IMR-90 (cell line): ENCODE measurements around the gene NES. TPM values are rescaled to one million over a fixed set of nuclear protein-coding genes. Genes with fewer than 3 reads are reported as not detected.

Experiments used
- ATAC-seq: fragments of 200-7000 bp; cut with Tn5 transposase; 2 replicates; pipeline ENCODE4 v1.9.1; 2020; ENCODE audit warnings: low read depth, mild to moderate bottlenecking, moderate library complexity
- BruUV-seq: library from RNA; stranded (reverse); fragments of 400-500 nt; replicated peaks from 2 replicates; lab custom pipeline; 2021; lab: Mats Ljungman, UMichigan
- CTCF ChIA-PET: fragments of 300-600 bp; formaldehyde crosslinking; extraction: SDS; loops from one replicate; lab custom pipeline; 2021; ENCODE audit warnings: antibody characterized with exemption; lab: Yijun Ruan, JAX
- POLR2A ChIA-PET: fragments of 300-600 bp; sonication (Branson Sonifier 250); formaldehyde crosslinking; loops from one replicate; lab custom pipeline; 2022; ENCODE audit warnings: antibody characterized with exemption; ENCODE audit not compliant: unreplicated experiment; lab: Charles Lee
- DNase-seq: peaks from one replicate; pipeline ENCODE4 v3.0.0; 2013
- H2AFZ ChIP-seq: replicated peaks from 2 replicates; pipeline ENCODE3; 2013; ENCODE audit warnings: low read length, mild to moderate bottlenecking; ENCODE audit not compliant: poor library complexity
- H2AK5ac ChIP-seq: 2 replicates; pipeline ENCODE4 v1.6.1; 2013; ENCODE audit warnings: low read depth, low read length, inconsistent platforms
- H2AK9ac ChIP-seq: replicated peaks from 2 replicates; pipeline ENCODE3; 2013; ENCODE audit warnings: mild to moderate bottlenecking, low read depth, low read length, moderate library complexity; ENCODE audit not compliant: poor library complexity
- H2BK120ac ChIP-seq: 2 replicates; pipeline ENCODE4 v1.6.1; 2013; ENCODE audit warnings: low read depth, low read length, inconsistent platforms
- H2BK15ac ChIP-seq: 3 replicates; pipeline ENCODE4 v1.6.1; 2013; ENCODE audit warnings: low read depth, low read length, inconsistent platforms
- H2BK20ac ChIP-seq: 2 replicates; pipeline ENCODE4 v1.6.1; 2013; ENCODE audit warnings: low read depth, mild to moderate bottlenecking, inconsistent platforms, low read length, moderate library complexity
- H2BK5ac ChIP-seq: 2 replicates; pipeline ENCODE4 v1.6.1; 2013; ENCODE audit warnings: mild to moderate bottlenecking, low read depth, low read length, inconsistent platforms; ENCODE audit not compliant: poor library complexity, severe bottlenecking
- H3K14ac ChIP-seq: replicated peaks from 2 replicates; pipeline ENCODE4 v1.6.1; 2013; ENCODE audit warnings: low read depth, low read length, inconsistent platforms
- H3K18ac ChIP-seq: 2 replicates; pipeline ENCODE4 v1.6.1; 2013; ENCODE audit warnings: low read depth, low read length, control low read depth
- H3K23ac ChIP-seq: 2 replicates; pipeline ENCODE4 v1.6.1; 2013; ENCODE audit warnings: low read depth, low read length, inconsistent platforms
- H3K27ac ChIP-seq: 2 replicates; pipeline ENCODE4 v1.5.1; 2013; ENCODE audit warnings: mild to moderate bottlenecking, control low read depth, low read length; ENCODE audit not compliant: insufficient read depth
- H3K27me3 ChIP-seq: 2 replicates; pipeline ENCODE4 v1.6.1; 2013; ENCODE audit warnings: low read length; ENCODE audit not compliant: control insufficient read depth, insufficient read depth
- H3K36me3 ChIP-seq: 2 replicates; pipeline ENCODE4 v1.6.1; 2013; ENCODE audit warnings: low read length, mixed read lengths; ENCODE audit not compliant: control insufficient read depth, insufficient read depth
- H3K4ac ChIP-seq: 2 replicates; pipeline ENCODE4 v1.6.1; 2013; ENCODE audit warnings: low read depth, low read length, inconsistent platforms
- H3K4me1 ChIP-seq: 2 replicates; pipeline ENCODE4 v1.6.1; 2013; ENCODE audit warnings: low read length, mixed read lengths; ENCODE audit not compliant: control insufficient read depth, insufficient read depth
- H3K4me2 ChIP-seq: 2 replicates; pipeline ENCODE4 v1.6.1; 2013; ENCODE audit warnings: low read depth, mild to moderate bottlenecking, control low read depth, low read length, moderate library complexity
- H3K4me3 ChIP-seq: 2 replicates; pipeline ENCODE4 v1.5.1; 2013; ENCODE audit warnings: low read depth, mild to moderate bottlenecking, control low read depth, low read length, moderate library complexity; ENCODE audit not compliant: insufficient read depth
- H3K56ac ChIP-seq: 2 replicates; pipeline ENCODE4 v1.6.1; 2013; ENCODE audit warnings: low read length, inconsistent platforms; ENCODE audit not compliant: insufficient read depth; ENCODE audit errors: extremely low read depth
- H3K79me1 ChIP-seq, 2 experiments: 2 replicates each; pipeline ENCODE4 v1.6.1; 2013; ENCODE audit warnings: low read length in 2 of 2, inconsistent platforms in 1 of 2, low read depth in 1 of 2
- H3K9ac ChIP-seq: 2 replicates; pipeline ENCODE4 v1.6.1; 2013; ENCODE audit warnings: low read depth, low read length, control low read depth
- H3K9me1 ChIP-seq: 2 replicates; pipeline ENCODE4 v1.6.1; 2013; ENCODE audit warnings: low read length, inconsistent platforms; ENCODE audit not compliant: insufficient read depth
- H3K9me3 ChIP-seq: 2 replicates; pipeline ENCODE4 v1.6.1; 2013; ENCODE audit warnings: low read length; ENCODE audit not compliant: control insufficient read depth, insufficient read depth
- H4K20me1 ChIP-seq: 2 replicates; pipeline ENCODE4 v1.6.1; 2013; ENCODE audit warnings: low read length, inconsistent platforms; ENCODE audit not compliant: insufficient read depth
- H4K5ac ChIP-seq: 2 replicates; pipeline ENCODE4 v1.6.1; 2013; ENCODE audit warnings: mild to moderate bottlenecking, low read depth, low read length, control low read depth
- H4K8ac ChIP-seq, 2 experiments: 2 replicates each; pipeline ENCODE4 v1.6.1; 2013; ENCODE audit warnings: low read depth in 2 of 2, low read length in 2 of 2, control low read depth in 1 of 2, inconsistent platforms in 1 of 2
- H4K91ac ChIP-seq: 2 replicates; pipeline ENCODE4 v1.6.1; 2013; ENCODE audit warnings: low read depth, low read length, inconsistent platforms; ENCODE audit not compliant: insufficient read depth
- BHLHE40 ChIP-seq: fragments of 150-350 bp; IDR thresholded peaks from 2 replicates; pipeline ENCODE4 v1.6.1; 2016; ENCODE audit warnings: mild to moderate bottlenecking, low read depth, low read length
- CEBPB ChIP-seq: IDR thresholded peaks from 2 replicates; pipeline ENCODE4 v1.6.1; 2012; ENCODE audit warnings: low read depth, low read length, improper control_type of control experiment
- CHD1 ChIP-seq: IDR thresholded peaks from 2 replicates; pipeline ENCODE4 v1.6.1; 2012; ENCODE audit warnings: low read depth, low read length, improper control_type of control experiment
- FOS ChIP-seq: fragments of 150-350 bp; IDR thresholded peaks from 2 replicates; pipeline ENCODE4 v1.6.1; 2016; ENCODE audit warnings: low read depth, low read length
- MAFK ChIP-seq: IDR thresholded peaks from 2 replicates; pipeline ENCODE4 v1.6.1; 2012; ENCODE audit warnings: low read depth, low read length, improper control_type of control experiment
- MAZ ChIP-seq: IDR thresholded peaks from 2 replicates; pipeline ENCODE4 v1.6.1; 2012; ENCODE audit warnings: low read depth, mild to moderate bottlenecking, low read length, improper control_type of control experiment, moderate library complexity, borderline replicate concordance
- MXI1 ChIP-seq: IDR thresholded peaks from 2 replicates; pipeline ENCODE4 v1.6.1; 2012; ENCODE audit warnings: low read depth, mild to moderate bottlenecking, low read length, moderate library complexity, borderline replicate concordance
- NFE2L2 ChIP-seq: fragments of 150-350 bp; IDR thresholded peaks from 2 replicates; pipeline ENCODE4 v1.6.1; 2016; ENCODE audit warnings: low read depth, mild to moderate bottlenecking, low read length
- POLR2A ChIP-seq: IDR thresholded peaks from 2 replicates; pipeline ENCODE4 v1.6.1; 2012; ENCODE audit warnings: mild to moderate bottlenecking, low read depth, low read length
- RAD21 ChIP-seq: IDR thresholded peaks from 2 replicates; pipeline ENCODE4 v1.6.1; 2012; ENCODE audit warnings: low read length, improper control_type of control experiment
- RCOR1 ChIP-seq: IDR thresholded peaks from 2 replicates; pipeline ENCODE4 v1.6.1; 2012; ENCODE audit warnings: mild to moderate bottlenecking, low read length, improper control_type of control experiment; ENCODE audit not compliant: insufficient replicate concordance
- RFX5 ChIP-seq: IDR thresholded peaks from 2 replicates; pipeline ENCODE4 v1.8.0; 2012; ENCODE audit warnings: low read depth, mild to moderate bottlenecking, low read length, moderate library complexity
- SMC3 ChIP-seq: fragments of 150-350 bp; IDR thresholded peaks from 2 replicates; pipeline ENCODE4 v1.6.1; 2016; ENCODE audit warnings: low read depth, mild to moderate bottlenecking, antibody characterized with exemption, low read length, moderate library complexity
- USF2 ChIP-seq: fragments of 150-350 bp; IDR thresholded peaks from 2 replicates; pipeline ENCODE4 v1.6.1; 2017; ENCODE audit warnings: mild to moderate bottlenecking, antibody characterized with exemption, low read length, low read depth
- WGBS, 2 experiments: methylation state at CpG; one replicate each; pipeline versions ENCODE4 v1.1.5 to v1.1.7; 2013; ENCODE audit warnings: missing lambda C conversion rate in 2 of 2; ENCODE audit not compliant: insufficient read length in 1 of 2; ENCODE audit errors: extremely low coverage in 2 of 2; 5-methylcytosine and 5-hydroxymethylcytosine counted together
- dilution Hi-C: fragments of 300-500 bp; cut with HindIII; formaldehyde crosslinking; loops from one replicate; pipeline ENCODE4 v1.14.3; 2018; ENCODE audit warnings: low sequenced_read_pairs; ENCODE audit not compliant: unreplicated experiment
- in situ Hi-C: fragments of 300-500 bp; cut with MboI; formaldehyde crosslinking; loops from 3 replicates; pipeline ENCODE4 v1.14.3; 2019; ENCODE audit warnings: low sequenced_read_pairs, inconsistent platforms, mixed read lengths
- intact Hi-C: fragments of 100-400 bp; cut with micrococcal nuclease; formaldehyde crosslinking; loops from 2 replicates; pipeline ENCODE4 v1.10.0; 2022
- polyA plus RNA-seq, 3 experiments: library from polyadenylated mRNA; depleted of rRNA; stranded (reverse); fragments of >200 nt; gene quantifications; 2 replicates each; pipeline ENCODE4 v1.2.3, GENCODE V29; 2012; ENCODE audit warnings: low replicate concordance in 1 of 3
- total RNA-seq: library from RNA; depleted of rRNA; stranded (reverse); fragments of >200 nt; gene quantifications from 2 replicates; pipeline ENCODE4 v1.2.3, GENCODE V29; 2012
- TF ChIP-seq, protein P1 (sequence below): conservative IDR thresholded peaks from 2 replicates; pipeline ENCODE4 v1.5.1; 2012; ENCODE audit warnings: mild to moderate bottlenecking, low read depth, low read length, improper control_type of control experiment
- TF ChIP-seq, protein P2 (sequence below): fragments of 150-350 bp; IDR thresholded peaks from 2 replicates; pipeline ENCODE4 v1.6.1; 2016; ENCODE audit warnings: low read depth, mild to moderate bottlenecking, low read length, moderate library complexity, borderline replicate concordance

Gene NES
- total and polyA plus RNA-seq, 2 of the 4 experiments (the other 2 are of a cell fraction), result 25.3 to 40.1 TPM

DNA sequence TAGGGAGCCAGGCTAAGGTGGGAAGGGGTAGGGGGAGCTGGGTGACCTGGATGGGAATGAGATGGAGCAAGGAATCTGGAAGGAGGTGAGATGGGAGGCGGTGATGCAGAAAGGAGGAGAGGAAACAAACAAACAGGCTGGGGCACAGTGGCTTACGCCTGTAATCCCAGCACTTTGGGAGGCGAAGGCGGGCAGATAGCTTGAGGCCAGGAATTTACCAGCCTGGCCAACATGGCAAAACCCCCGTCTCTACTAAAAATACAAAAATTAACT lies 17.4 kb upstream of the NES start:
- no peak for TF ChIP-seq POLR2A
- TF ChIP-seq MAFK, result no peak
- TF ChIP-seq, protein P1, sequence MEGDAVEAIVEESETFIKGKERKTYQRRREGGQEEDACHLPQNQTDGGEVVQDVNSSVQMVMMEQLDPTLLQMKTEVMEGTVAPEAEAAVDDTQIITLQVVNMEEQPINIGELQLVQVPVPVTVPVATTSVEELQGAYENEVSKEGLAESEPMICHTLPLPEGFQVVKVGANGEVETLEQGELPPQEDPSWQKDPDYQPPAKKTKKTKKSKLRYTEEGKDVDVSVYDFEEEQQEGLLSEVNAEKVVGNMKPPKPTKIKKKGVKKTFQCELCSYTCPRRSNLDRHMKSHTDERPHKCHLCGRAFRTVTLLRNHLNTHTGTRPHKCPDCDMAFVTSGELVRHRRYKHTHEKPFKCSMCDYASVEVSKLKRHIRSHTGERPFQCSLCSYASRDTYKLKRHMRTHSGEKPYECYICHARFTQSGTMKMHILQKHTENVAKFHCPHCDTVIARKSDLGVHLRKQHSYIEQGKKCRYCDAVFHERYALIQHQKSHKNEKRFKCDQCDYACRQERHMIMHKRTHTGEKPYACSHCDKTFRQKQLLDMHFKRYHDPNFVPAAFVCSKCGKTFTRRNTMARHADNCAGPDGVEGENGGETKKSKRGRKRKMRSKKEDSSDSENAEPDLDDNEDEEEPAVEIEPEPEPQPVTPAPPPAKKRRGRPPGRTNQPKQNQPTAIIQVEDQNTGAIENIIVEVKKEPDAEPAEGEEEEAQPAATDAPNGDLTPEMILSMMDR, result no peak
- no peak for TF ChIP-seq RCOR1
- no peak for TF ChIP-seq RAD21
- TF ChIP-seq SMC3, result no peak
- TF ChIP-seq CEBPB, result no peak
- no peak for TF ChIP-seq CHD1
- no peak for TF ChIP-seq RFX5
- TF ChIP-seq FOS, result no peak
- TF ChIP-seq BHLHE40, result no peak
- TF ChIP-seq MXI1, result no peak
- TF ChIP-seq USF2, result no peak
- TF ChIP-seq NFE2L2, result no peak
- TF ChIP-seq, protein P2, sequence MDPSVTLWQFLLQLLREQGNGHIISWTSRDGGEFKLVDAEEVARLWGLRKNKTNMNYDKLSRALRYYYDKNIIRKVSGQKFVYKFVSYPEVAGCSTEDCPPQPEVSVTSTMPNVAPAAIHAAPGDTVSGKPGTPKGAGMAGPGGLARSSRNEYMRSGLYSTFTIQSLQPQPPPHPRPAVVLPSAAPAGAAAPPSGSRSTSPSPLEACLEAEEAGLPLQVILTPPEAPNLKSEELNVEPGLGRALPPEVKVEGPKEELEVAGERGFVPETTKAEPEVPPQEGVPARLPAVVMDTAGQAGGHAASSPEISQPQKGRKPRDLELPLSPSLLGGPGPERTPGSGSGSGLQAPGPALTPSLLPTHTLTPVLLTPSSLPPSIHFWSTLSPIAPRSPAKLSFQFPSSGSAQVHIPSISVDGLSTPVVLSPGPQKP, result no peak
- no peak for TF ChIP-seq MAZ
- no CpG with 5 or more reads among the region's 5 CpGs for WGBS, 2 experiments
- no peak overlapping the region for H2BK120ac ChIP-seq
- H3K27me3 ChIP-seq, result peaks cover 6% of the 10 kb centered on the region; the same call in 1 of the 2 replicates
- H3K27ac ChIP-seq, result no peak overlapping the region
- CTCF ChIA-PET, result interaction anchor here (1.8 kb wide), 1 partner anchor 32 kb away, joined by 5 read pairs; no protein-coding TSS in a partner anchor
- POLR2A ChIA-PET, result no interaction called here
- no peak overlapping the region for H2BK5ac ChIP-seq
- DNase-seq, result no peak
- no peak overlapping the region for H2AK5ac ChIP-seq
- no peaks in the 10 kb centered on the region for H4K20me1 ChIP-seq
- intact Hi-C loops, result loop anchor here (1.0 kb wide), 1 partner anchor 167 kb away; no protein-coding TSS in a partner anchor
- H3K4me1 ChIP-seq, result peaks cover 6% of the 10 kb centered on the region; the same call in 1 of the 2 replicates
- no peak overlapping the region for H2AFZ ChIP-seq
- H2BK20ac ChIP-seq, result no peak overlapping the region
- no peak overlapping the region for H3K4ac ChIP-seq
- no peak overlapping the region for H3K9ac ChIP-seq
- no peak overlapping the region for H3K23ac ChIP-seq
- no peak overlapping the region for H3K56ac ChIP-seq
- no peaks in the 10 kb centered on the region for H3K9me1 ChIP-seq
- no peak overlapping the region for H4K8ac ChIP-seq
- H3K4me3 ChIP-seq, result no peak overlapping the region
- ATAC-seq, result no peak
- no peaks in the 10 kb centered on the region for H3K79me1 ChIP-seq
- in situ Hi-C loops, result loop anchor here (10.0 kb wide), 1 partner anchor 190 kb away; no protein-coding TSS in a partner anchor
- H2AK9ac ChIP-seq, result no peak overlapping the region
- no peak overlapping the region for H4K5ac ChIP-seq
- H2BK15ac ChIP-seq, result no peak overlapping the region
- no peaks in the 10 kb centered on the region for H3K9me3 ChIP-seq
- no peaks in the 10 kb centered on the region for H3K36me3 ChIP-seq
- no peak overlapping the region for H3K18ac ChIP-seq
- dilution Hi-C loops, result no loop called here
- no TSS peak for BruUV-seq
- H4K91ac ChIP-seq, result no peak overlapping the region
- H3K14ac ChIP-seq, result no peak overlapping the region
- H3K4me2 ChIP-seq, result no peak overlapping the region
